ENCODE data around the gene MLPH. TPM values are rescaled to one million over a fixed set of nuclear protein-coding genes. Genes with fewer than 3 reads are reported as not detected.

MLPH gene
- total RNA-seq, 2 donors from 2014 or later = 0.75 to 1.0 TPM

GRCh38 chr2:237464757-237465391 is 22.2 kb upstream of the MLPH start:
- Mint-ChIP-seq H3K4me3 (no peak overlapping the region), H3K9me3 (peaks cover 2% of the 10 kb centered on the region), H3K4me1 (no peaks in the 10 kb centered on the region), H3K27ac (no peak overlapping the region), H3K27me3 (ENCODE audit: insufficient read depth) (peaks cover 4% of the 10 kb centered on the region), H3K36me3 (ENCODE audit: low read depth) (no peaks in the 10 kb centered on the region)
- Histone ChIP-seq H3K27me3 (ENCODE audit: control insufficient read depth, insufficient read depth, low read length, poor library complexity, severe bottlenecking) (no peaks in the 10 kb centered on the region), H3K4me1 (ENCODE audit: control insufficient read depth, insufficient read depth, low read length) (no peaks in the 10 kb centered on the region), H3K27ac (ENCODE audit: low read depth, low read length) (no peak overlapping the region), H3K36me3 (ENCODE audit: control insufficient read depth, insufficient read depth, low read length) (no peaks in the 10 kb centered on the region), H3K4me3 (ENCODE audit: low read length) (no peak overlapping the region), H3K9ac (ENCODE audit: extremely low read depth, low read length, poor library complexity, severe bottlenecking) (no peak overlapping the region), H3K9me3 (ENCODE audit: control insufficient read depth, low read length) (no peaks in the 10 kb centered on the region)
- DNase-seq = no peak
- WGBS, 2 experiments (ENCODE audit: insufficient coverage in 1 of 2, insufficient read length in 1 of 2) = 88 to 100% methylated on average over 3 to 4 of the region's 8 CpGs
- TF ChIP-seq CTCF (conservative IDR thresholded peaks at IDR 0.05) = no peak

- no peak overlapping the region for H3K27ac Mint-ChIP-seq
- no peaks in the 10 kb centered on the region for H3K27me3 Mint-ChIP-seq (ENCODE audit: insufficient read depth)
Measured at GRCh38 chr2:237465515-237466148, 21.4 kb upstream of the MLPH start.

GRCh38 chr2:237466211-237466610 is 20.8 kb upstream of the MLPH start:
- DNase-seq = no peak
- H3K27ac Mint-ChIP-seq = no peak overlapping the region
- H3K27ac ChIP-seq (ENCODE audit: low read depth, low read length) = no peak overlapping the region
- H3K4me1 ChIP-seq (ENCODE audit: control insufficient read depth, insufficient read depth, low read length) = no peaks in the 10 kb centered on the region
- H3K4me3 ChIP-seq (ENCODE audit: low read length) = no peak overlapping the region
- no peak overlapping the region for H3K4me3 Mint-ChIP-seq
- H3K4me1 Mint-ChIP-seq = no peaks in the 10 kb centered on the region
- H3K36me3 ChIP-seq (ENCODE audit: control insufficient read depth, insufficient read depth, low read length) = no peaks in the 10 kb centered on the region
- H3K27me3 Mint-ChIP-seq (ENCODE audit: insufficient read depth) = no peaks in the 10 kb centered on the region
- H3K27me3 ChIP-seq (ENCODE audit: control insufficient read depth, insufficient read depth, low read length, poor library complexity, severe bottlenecking) = no peaks in the 10 kb centered on the region
- WGBS, 2 experiments (ENCODE audit: insufficient coverage in 1 of 2, insufficient read length in 1 of 2) = 89 to 94% methylated on average over 4 to 6 of the region's 6 CpGs
- no peak overlapping the region for H3K9ac ChIP-seq (ENCODE audit: extremely low read depth, low read length, poor library complexity, severe bottlenecking)
- no peaks in the 10 kb centered on the region for H3K9me3 ChIP-seq (ENCODE audit: control insufficient read depth, low read length)
- H3K36me3 Mint-ChIP-seq (ENCODE audit: low read depth) = no peaks in the 10 kb centered on the region
- H3K9me3 Mint-ChIP-seq = peaks cover 2% of the 10 kb centered on the region
- no peak for TF ChIP-seq CTCF (conservative IDR thresholded peaks at IDR 0.05)

More at GRCh38 chr2:237465515-237466148, 21.4 kb upstream of the MLPH start:
- Mint-ChIP-seq H3K4me3 (no peak overlapping the region), H3K36me3 (ENCODE audit: low read depth) (no peaks in the 10 kb centered on the region), H3K9me3 (peaks cover 2% of the 10 kb centered on the region), H3K4me1 (no peaks in the 10 kb centered on the region)
- Histone ChIP-seq H3K4me1 (ENCODE audit: control insufficient read depth, insufficient read depth, low read length) (no peaks in the 10 kb centered on the region), H3K4me3 (ENCODE audit: low read length) (no peak overlapping the region), H3K27me3 (ENCODE audit: control insufficient read depth, insufficient read depth, low read length, poor library complexity, severe bottlenecking) (no peaks in the 10 kb centered on the region), H3K9me3 (ENCODE audit: control insufficient read depth, low read length) (no peaks in the 10 kb centered on the region), H3K9ac (ENCODE audit: extremely low read depth, low read length, poor library complexity, severe bottlenecking) (no peak overlapping the region), H3K27ac (ENCODE audit: low read depth, low read length) (no peak overlapping the region), H3K36me3 (ENCODE audit: control insufficient read depth, insufficient read depth, low read length) (no peaks in the 10 kb centered on the region)
- TF ChIP-seq CTCF (conservative IDR thresholded peaks at IDR 0.05) = no peak
- no peak for DNase-seq
- 92 to 98% methylated on average over 8 to 16 of the region's 16 CpGs for WGBS, 2 experiments (ENCODE audit: insufficient coverage in 1 of 2, insufficient read length in 1 of 2)

Measured in endodermal cell (in vitro differentiated cells).